Fibroblast of skin of abdomen (primary cell): ENCODE data around the gene ABCC1.

Experiments
- DNase-seq: peaks from one replicate; pipeline ENCODE4 v3.0.0-alpha.2; 2013

The ABCC1 gene

DNA sequence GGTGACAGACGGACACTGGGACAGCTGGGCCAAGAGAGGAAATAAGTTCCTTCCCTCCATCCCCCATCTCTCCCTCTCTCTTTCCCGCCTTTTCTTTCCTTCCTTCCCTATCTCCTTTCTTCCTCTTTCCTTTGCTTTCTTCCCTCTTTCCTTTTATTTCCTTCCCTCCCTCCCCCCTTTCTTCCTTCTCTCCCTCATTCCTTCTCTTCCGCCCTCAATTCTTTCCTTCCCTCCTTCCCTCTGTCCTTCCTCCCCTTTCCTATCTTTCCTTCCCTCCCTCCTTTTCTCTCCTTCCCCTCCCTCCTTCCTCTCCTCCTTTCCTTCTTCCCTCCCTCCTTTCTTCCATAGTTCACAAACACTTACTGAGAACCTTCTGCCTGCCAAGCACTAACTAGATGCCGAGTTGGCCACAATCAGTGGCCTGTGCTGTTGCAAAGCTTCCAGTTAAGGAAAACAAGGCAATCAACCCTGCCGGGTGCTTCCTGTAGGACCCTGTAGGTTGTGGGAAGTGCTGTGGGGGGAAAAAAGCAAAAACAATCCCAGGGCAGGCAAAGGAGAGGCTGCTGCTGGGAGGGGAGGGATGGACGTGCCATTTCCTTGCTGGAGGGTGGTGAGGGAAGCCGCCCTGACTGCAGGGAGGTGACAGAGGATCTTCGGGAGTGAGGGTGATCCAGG is 242.2 kb downstream of the ABCC1 start:
- no peak for DNase-seq
